SH-SY5Y (cell line): ENCODE measurements around the gene GPR68.

Experiments used
- GATA2 ChIP-seq: IDR thresholded peaks from 2 replicates; pipeline ENCODE4 v1.6.1; 2011; ENCODE audit warnings: mild to moderate bottlenecking, low read depth, low read length
- GATA3 ChIP-seq: IDR thresholded peaks from 2 replicates; pipeline ENCODE4 v1.6.1; 2011; ENCODE audit warnings: low read depth, mild to moderate bottlenecking, low read length, moderate library complexity

Gene GPR68

DNA sequence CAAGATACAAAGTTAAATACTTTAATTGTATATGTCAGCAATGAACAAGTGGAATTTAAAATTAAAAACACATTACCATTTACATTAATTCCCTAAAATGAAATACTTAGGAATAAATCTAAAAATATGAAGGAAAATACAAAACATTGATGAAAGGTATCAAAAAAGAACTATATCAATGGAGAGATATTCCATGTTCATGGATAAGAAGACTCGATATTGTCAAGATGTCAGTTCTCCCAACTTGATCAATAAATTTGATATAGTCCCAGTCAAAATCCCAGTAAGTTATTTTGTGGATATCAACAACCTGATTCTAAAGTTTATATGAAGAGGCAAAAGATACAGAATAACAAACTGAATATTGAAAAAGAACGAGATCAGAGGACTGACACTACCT, 33.5 kb downstream of the GPR68 start:
- TF ChIP-seq GATA2, result no peak
- no peak for TF ChIP-seq GATA3

DNA sequence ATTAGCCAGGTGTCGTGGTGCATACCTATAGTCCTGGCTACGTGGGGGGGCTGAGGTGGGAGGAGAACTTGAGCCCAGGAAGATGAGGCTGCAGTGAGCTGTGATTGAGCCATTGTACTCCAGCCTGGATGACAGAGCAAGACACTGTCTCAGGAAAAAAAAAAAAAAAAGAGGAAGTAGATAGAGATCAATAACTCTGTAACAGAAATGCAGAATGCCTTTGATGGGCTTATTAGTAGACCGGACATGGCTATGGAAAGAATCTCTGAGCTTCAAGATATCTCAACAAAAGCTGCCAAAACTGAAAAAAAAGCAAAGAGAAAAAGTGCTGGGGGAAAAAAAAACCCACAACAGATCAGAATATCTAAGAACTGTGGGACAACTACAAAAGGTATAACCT, 37.5 kb downstream of the GPR68 start:
- no peak for TF ChIP-seq GATA2
- TF ChIP-seq GATA3, result no peak

DNA sequence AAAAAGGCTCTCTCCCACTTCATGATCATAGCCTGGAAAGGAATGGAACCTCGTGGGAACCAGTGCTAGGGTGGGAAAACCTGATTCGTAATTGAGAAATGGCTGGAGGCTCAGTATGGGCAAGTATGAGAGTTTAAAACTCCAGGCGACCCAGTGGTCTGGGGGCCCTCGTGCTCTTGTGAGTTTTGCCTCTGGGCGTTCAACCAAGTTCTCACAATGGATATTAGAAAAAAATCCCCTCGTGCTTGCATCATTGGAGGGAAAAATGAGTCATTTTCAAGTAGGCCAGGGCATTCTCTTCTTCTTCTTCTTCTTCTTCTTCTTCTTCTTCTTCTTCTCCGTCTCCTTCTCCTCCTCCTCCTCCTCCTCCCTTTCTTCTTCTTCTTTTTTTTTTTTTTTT, 39.0 kb downstream of the GPR68 start:
- no peak for TF ChIP-seq GATA3
- TF ChIP-seq GATA2, result no peak

DNA sequence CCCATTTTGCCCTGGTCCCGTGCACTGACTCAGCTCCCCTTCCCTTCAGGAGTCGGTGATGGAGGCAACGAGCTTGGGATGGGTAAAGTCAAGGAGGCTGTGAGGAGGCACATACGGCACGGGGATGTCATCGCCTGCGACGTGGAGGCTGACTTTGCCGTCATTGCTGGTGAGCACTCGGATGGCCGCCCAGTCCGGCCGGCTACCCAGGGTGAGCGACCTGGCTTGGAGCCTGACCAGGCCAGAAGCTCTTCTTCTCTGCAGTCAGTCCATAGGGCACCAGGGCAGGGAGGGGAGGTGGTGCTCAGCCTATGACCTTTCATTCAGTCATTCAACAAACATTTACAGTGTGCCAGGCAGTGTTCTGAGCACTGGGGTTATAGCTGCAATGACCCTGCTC, 39.8 kb downstream of the GPR68 start:
- no peak for TF ChIP-seq GATA3
- TF ChIP-seq GATA2, result no peak

DNA sequence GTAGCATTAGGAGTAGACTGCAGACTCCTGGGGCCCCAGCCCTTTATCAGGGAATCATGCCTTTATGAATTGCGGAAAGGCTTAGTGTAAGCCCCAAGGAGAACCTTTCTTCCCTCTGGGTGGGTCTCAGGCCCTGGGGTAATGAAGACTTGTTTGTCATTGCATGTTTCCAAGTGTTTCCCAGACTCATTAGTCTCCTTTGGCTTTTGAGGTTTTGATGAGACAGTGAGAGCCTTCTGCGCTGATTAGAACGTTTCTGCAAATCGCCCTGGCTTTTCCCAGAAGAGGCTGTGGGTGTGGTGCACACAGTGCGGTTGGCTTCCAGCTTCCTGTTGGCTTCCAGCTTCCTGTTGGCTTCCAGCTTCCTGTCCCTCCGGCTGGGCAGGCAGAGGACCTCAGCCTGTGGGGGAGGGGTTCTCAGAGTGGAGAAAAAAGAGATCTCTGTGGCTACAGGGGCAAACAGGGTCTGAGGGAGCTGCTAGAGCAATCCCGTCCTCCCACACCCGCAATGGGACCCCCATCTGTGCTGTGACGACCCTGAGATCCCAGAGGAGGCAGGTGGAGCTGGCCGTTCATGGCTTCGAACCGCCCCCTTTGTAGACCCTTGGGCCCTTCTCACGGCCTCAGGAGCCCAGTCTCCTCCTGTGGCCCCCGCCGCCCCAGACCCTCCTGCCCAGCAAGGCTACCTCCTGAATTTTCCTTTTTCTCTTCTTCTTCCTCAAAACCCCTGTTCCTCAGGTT, 42.1 kb downstream of the GPR68 start:
- TF ChIP-seq GATA2 (no peak), GATA3 (no peak)

DNA sequence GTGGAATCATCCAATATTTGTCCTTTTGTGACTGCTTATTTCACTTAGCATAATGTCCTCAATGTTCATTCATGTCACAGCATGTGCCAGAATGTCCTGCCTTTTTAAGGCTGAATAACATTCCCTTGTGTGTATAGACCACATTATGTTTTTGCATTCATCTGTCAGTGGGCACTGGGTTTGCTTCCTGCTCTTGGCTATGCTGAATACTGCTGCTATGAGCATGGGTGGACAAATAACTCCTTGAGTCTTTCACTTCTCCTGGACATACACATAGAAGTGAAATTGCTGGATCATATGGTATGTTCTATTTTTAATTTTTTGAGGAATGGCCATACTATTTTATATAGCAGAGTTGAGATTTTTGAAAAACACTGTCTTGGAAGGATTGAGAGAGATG, 46.9 kb downstream of the GPR68 start:
- no peak for TF ChIP-seq GATA2
- no peak for TF ChIP-seq GATA3

DNA sequence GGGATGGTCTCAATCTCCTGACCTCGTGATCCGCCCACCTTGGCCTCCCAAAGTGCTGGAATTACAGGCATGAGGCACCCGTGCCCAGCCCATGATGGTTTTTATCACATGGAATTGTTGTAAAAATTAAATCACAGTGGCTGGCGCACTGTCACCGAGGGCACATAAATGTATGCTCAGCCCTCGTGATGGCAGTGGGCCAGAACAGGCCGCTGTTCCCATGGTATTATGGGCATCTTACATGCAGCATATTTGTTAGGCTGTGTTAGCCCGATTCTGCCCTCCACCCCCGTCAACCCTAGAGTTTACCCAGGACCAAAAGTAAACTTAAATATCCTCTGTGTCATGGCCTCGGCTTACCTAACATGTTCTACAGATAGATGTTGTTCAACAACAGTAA, 48.6 kb downstream of the GPR68 start:
- TF ChIP-seq GATA3 (no peak), GATA2 (no peak)

DNA sequence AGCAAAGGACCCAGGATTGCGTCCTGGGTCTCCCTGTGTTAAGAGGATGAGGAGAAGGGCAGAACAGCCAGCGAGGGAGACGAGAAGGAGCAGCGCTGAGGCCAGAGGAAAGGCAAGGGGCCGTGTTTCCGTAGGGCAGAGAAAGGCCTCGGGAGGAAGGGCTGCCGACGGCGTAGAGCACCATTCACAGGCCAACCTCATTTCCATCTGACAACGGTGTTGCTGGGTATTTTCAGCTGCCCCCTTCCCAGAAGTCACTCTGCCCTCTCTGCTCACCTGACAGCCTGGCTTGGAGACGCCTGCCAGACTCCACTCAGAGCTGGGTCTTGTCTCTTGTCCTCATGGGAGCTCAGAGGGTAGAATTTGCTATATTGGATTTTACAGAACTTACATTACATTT, 51.4 kb downstream of the GPR68 start:
- no peak for TF ChIP-seq GATA3
- no peak for TF ChIP-seq GATA2

DNA sequence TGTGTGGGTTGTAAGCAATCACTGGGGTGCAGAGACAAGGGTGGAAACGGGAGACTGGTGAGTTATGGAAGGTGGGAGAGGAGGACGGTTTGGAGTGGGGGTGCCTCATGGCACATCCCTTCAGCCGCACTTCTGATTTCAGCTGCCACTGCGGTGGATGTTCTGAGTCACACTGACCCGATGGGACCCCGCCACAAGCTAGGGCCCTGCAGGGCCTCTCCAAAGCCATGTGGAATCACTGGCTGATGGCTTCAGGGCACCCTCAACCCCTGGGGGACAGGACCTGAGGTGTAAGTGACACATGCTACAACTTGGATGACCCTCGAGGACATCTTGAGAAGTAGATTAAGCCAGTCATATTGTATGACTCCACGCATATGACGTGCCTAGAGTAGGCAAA, 53.7 kb downstream of the GPR68 start:
- TF ChIP-seq GATA3 (no peak), GATA2 (no peak)

DNA sequence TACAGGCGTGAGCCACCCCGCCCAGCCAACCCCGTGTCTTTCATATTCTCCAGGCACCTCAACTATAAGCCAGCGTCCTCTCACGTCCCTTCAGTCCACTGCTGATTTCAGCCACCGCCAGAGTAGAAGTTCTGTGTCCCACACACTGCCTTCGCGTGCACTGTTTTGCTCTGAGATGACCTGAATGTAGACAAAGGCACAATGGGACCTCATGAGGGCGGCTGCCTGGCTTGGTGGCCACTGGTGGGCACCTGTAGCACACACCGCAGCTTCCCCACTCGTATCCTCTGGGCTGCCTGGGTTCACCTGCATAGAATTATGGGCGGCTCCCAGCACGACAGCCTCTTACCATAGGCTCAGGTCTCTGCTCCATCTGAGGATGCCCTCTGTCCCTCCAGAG, 57.2 kb downstream of the GPR68 start:
- TF ChIP-seq GATA2 (no peak), GATA3 (no peak)

DNA sequence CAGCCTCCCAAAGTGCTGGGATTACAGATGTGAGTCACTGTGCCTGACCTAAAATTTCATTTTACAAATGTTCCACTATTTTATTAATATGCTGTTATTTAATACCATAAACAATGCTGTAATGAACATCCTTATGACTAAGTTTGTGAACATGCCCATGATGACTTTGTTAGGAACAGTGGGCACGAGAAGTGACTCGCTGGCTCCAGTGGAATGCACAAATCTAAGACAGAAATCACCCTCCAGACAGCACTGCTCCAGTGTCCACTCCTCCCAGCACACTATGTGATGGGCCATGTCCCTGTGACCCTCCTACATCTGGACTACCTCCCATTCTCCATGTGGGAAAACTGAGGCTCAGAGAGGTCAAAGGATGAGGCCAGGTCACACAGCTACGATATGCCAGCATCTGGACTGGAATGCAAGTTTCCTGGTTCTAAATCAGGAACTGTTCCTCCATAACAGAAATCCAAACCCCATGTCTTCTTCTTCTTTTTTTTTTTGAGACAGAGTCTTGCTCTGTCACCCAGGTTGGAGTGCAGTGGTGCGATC, 57.9 kb downstream of the GPR68 start:
- TF ChIP-seq GATA2, result no peak

DNA sequence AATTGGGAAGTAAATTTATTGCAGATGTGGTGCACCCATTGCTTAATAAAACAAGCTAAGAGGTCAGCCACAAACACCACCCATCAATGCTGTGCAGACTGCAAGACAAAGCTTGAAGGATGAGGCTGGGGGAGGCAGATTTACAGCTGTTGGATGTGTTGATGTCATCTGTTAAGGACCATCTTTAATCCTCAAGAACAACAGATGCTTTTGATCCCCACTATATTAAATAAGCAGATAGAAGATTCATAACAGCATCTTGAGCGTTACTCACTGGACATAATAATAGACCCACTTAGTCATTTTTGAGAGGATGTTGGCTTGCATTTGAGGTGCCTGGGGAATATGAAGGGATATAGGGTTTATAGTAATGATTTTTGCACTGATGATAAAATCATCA, 58.8 kb downstream of the GPR68 start:
- TF ChIP-seq GATA3 (no peak), GATA2 (no peak)

DNA sequence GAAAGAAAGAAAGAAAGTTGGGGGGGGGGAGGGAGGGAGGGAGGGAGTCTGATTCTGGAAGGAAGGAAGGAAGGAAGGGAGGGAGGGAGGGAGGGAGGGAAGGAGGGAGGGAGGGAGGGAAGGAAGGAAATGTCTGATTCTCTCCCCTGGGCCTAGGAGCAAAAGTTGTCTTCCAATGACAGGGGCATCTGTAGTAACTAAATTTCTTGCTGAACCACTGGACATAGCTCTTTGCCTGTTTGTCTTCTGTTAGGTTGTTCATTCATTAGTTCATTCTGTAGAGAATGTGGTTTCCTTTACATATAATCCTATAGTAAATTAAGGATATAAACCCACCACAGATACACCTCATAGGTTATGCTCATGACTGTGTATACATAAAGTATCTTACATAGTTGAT, 59.9 kb downstream of the GPR68 start:
- TF ChIP-seq GATA3, result no peak
- TF ChIP-seq GATA2, result no peak
